ENCODE results near the gene SMTN. TPM values are rescaled to one million over a fixed set of nuclear protein-coding genes. Genes with fewer than 3 reads are reported as not detected.

Gene SMTN
- total RNA-seq, 1 experiment from 2014 or later: 80.2 TPM

DNA sequence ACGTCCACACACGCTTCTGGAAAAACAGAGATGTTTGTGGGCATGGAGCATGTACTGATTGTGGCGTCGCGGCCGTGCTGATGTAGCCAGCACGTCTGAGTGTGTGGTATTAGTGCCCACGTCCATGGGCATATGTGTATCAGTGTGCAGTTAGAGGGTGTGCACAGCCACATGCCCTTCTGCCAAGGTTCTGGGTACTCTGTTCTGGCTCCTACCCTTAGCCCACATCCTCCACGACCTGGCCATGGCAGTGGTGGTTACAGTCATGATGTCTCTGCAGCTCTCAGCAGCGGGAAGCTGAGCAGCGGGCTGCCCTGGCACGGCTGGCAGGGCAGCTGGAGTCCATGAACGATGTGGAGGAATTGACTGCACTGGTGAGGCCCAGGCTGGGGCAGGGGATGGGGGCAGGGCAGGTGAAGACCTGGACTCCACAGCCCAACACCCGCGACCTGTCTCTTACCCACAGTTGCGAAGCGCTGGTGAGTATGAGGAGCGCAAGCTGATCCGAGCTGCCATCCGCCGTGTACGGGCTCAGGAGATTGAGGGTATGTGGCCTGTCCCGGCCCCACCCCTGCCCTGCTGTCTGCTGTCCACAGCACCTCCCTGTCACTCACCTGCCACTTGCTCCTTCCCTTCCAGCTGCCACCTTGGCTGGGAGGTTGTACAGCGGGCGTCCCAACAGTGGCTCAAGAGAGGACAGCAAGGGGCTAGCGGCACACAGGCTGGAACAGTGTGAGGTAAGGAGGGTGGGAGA is 7.3 kb downstream of the SMTN start:
- BruUV-seq (replicated peaks): no TSS peak
- H3K4me3 Mint-ChIP-seq (ENCODE audit: unreplicated experiment): no peak overlapping the region
- POLR2A ChIA-PET: no interaction called here
- intact Hi-C loops (cut with micrococcal nuclease): no loop called here
- TF ChIP-seq, protein P1, sequence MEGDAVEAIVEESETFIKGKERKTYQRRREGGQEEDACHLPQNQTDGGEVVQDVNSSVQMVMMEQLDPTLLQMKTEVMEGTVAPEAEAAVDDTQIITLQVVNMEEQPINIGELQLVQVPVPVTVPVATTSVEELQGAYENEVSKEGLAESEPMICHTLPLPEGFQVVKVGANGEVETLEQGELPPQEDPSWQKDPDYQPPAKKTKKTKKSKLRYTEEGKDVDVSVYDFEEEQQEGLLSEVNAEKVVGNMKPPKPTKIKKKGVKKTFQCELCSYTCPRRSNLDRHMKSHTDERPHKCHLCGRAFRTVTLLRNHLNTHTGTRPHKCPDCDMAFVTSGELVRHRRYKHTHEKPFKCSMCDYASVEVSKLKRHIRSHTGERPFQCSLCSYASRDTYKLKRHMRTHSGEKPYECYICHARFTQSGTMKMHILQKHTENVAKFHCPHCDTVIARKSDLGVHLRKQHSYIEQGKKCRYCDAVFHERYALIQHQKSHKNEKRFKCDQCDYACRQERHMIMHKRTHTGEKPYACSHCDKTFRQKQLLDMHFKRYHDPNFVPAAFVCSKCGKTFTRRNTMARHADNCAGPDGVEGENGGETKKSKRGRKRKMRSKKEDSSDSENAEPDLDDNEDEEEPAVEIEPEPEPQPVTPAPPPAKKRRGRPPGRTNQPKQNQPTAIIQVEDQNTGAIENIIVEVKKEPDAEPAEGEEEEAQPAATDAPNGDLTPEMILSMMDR (IDR thresholded peaks at IDR 0.05; ENCODE audit: unreplicated experiment): no peak
- H3K27me3 Mint-ChIP-seq (ENCODE audit: insufficient read depth, unreplicated experiment): no peaks in the 10 kb centered on the region
- H3K36me3 Mint-ChIP-seq (ENCODE audit: insufficient read depth, unreplicated experiment): peaks cover 5% of the 10 kb centered on the region
- peak overlapping the region; percentile 29 for H3K27ac Mint-ChIP-seq (ENCODE audit: low read depth, unreplicated experiment)
- H3K4me1 Mint-ChIP-seq (ENCODE audit: insufficient read depth, unreplicated experiment): peaks cover 10% of the 10 kb centered on the region
- H3K9me3 Mint-ChIP-seq (ENCODE audit: unreplicated experiment): no peaks in the 10 kb centered on the region
- no peak for DNase-seq (ENCODE audit: unreplicated experiment)
- CTCF ChIA-PET: interaction anchor here (0.6 to 3.1 kb wide), 10 partner anchors 11 to 228 kb away, joined by 3 to 12 read pairs (median 4); partner anchors contain the start of gene MORC2

DNA sequence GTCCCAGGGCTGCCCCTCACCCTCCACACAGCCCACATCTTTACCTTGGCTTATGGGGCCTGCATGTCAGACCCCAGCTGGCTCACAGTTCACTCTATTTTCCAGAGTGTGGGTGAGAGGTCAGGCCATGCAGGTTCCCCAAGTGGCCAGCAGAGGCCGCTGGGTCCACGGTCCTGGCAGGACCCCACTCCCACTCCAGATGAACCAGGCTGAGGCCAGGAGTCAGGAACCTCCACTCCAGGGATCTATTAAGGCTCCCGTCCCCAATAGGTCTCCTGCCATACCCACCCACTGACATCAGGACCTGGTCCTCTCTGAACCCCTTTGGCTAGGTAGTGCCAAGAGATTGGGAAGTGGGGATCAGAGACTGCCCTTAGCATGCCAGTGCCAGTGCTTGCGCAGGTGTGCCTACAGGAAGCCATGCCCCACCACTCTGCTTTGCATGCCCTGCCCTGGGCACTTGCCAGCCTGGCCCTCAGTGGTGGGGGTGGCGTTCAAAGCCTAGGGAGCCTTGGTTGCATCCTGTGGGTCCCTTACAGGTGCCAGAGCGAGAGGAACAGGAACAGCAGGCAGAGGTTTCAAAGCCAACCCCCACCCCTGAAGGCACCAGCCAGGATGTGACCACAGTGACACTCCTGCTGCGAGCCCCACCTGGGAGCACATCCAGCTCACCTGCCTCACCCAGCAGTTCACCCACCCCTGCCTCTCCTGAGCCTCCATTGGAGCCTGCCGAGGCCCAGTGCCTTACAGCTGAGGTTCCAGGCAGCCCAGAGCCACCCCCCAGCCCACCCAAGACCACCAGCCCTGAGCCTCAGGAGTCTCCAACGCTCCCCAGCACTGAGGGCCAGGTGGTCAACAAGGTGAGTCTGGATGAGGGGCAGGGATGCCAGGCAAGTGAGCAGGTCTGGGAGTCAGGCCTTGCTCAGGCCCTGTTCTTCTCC is 8.3 kb downstream of the SMTN start:
- BruUV-seq (replicated peaks): no TSS peak
- ChIA-PET POLR2A (no interaction called here), CTCF (interaction anchor here (0.6 to 3.1 kb wide), 14 partner anchors 10 to 455 kb away, joined by 3 to 12 read pairs (median 4); partner anchors contain the start of gene MORC2)
- DNase-seq (ENCODE audit: unreplicated experiment): peak; percentile 32
- no peaks in the 10 kb centered on the region for H3K27me3 Mint-ChIP-seq (ENCODE audit: insufficient read depth, unreplicated experiment)
- peak overlapping the region; percentile 29 for H3K27ac Mint-ChIP-seq (ENCODE audit: low read depth, unreplicated experiment)
- peaks cover 5% of the 10 kb centered on the region for H3K36me3 Mint-ChIP-seq (ENCODE audit: insufficient read depth, unreplicated experiment)
- intact Hi-C loops (cut with micrococcal nuclease): loop anchor here (1.0 kb wide), 2 partner anchors 18 to 60 kb away; partner anchors contain the start of gene SELENOM
- TF ChIP-seq, protein P1 (IDR thresholded peaks at IDR 0.05; ENCODE audit: unreplicated experiment): peak; percentile 78
- no peak overlapping the region for H3K4me3 Mint-ChIP-seq (ENCODE audit: unreplicated experiment)
- peaks cover under 1% of the 10 kb centered on the region for H3K4me1 Mint-ChIP-seq (ENCODE audit: insufficient read depth, unreplicated experiment)
- H3K9me3 Mint-ChIP-seq (ENCODE audit: unreplicated experiment): no peaks in the 10 kb centered on the region

DNA sequence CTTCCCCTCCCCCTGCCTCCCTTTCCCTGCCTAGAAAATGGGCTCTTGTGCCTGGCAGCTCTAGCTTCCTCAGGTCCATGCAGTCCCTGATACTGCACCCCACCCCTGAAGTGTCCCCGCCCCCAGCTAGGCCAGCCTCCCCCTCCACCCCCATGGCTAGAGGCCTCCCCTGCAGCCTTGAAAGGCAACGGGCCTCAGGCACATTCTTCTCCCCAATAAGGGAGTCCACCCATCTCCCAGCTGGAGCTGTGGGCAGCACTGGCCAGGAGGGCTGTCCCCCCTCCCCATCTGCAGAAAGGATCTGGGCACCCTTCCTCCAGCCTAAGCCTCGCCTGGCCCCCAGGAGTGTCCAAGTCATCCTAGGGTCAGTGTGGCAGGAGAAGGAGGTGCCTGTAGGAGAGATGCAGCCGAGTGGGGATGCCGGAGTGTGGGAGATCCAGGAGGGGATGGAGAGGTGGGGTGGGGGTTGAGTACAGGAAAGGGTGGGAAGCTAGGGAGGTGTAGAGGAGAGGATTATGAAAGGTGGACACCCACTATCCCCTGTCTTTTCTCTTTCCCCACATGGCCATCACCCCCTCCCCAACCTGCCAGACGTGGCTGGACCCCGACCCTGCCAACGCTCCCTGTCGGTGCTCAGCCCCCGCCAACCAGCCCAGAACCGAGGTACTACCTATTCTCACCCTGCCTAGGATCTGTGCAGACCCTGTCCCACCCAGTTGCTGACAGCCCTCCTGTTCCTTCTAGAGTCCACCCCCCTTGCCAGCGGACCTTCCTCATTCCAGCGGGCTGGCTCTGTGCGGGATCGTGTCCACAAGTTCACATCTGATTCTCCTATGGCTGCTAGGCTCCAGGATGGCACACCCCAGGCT is 9.3 kb downstream of the SMTN start:
- Mint-ChIP-seq H3K27me3 (ENCODE audit: insufficient read depth, unreplicated experiment) (no peaks in the 10 kb centered on the region), H3K4me1 (ENCODE audit: insufficient read depth, unreplicated experiment) (no peaks in the 10 kb centered on the region), H3K9me3 (ENCODE audit: unreplicated experiment) (no peaks in the 10 kb centered on the region), H3K36me3 (ENCODE audit: insufficient read depth, unreplicated experiment) (peaks cover 5% of the 10 kb centered on the region), H3K27ac (ENCODE audit: low read depth, unreplicated experiment) (no peak overlapping the region), H3K4me3 (ENCODE audit: unreplicated experiment) (no peak overlapping the region)
- no TSS peak for BruUV-seq (replicated peaks)
- TF ChIP-seq, protein P1 (IDR thresholded peaks at IDR 0.05; ENCODE audit: unreplicated experiment): no peak
- CTCF ChIA-PET: interaction anchor here (0.6 to 2.2 kb wide), 9 partner anchors 9 to 456 kb away, joined by 3 to 7 read pairs (median 3); no protein-coding TSS in a partner anchor
- intact Hi-C loops (cut with micrococcal nuclease): no loop called here
- DNase-seq (ENCODE audit: unreplicated experiment): no peak
- POLR2A ChIA-PET: interaction anchor here (0.7 kb wide), 1 partner anchor 202 kb away, joined by 3 read pairs; no protein-coding TSS in a partner anchor

Data from MCF 10A (cell line).